Mesothelial cell of epicardium (in vitro differentiated cells): ENCODE results near the gene LRIT1. TPM values are rescaled to one million over a fixed set of nuclear protein-coding genes. Genes with fewer than 3 reads are reported as not detected.
"Not testable (repeated sequence)": the region's sequence is repeated elsewhere in the genome, so short reads cannot be mapped to it uniquely, and the experiment has no call there.

Source experiments
- DNase-seq, 2 experiments: peaks; one replicate each; pipeline ENCODE4 v3.0.0; 2021; ENCODE audit warnings: low spot score in 2 of 2; ENCODE audit not compliant: unreplicated experiment in 2 of 2
- H3K27ac Mint-ChIP-seq: 2 replicates; pipeline ENCODE4 v1.8.0; 2021; ENCODE audit warnings: mixed read lengths
- H3K27me3 Mint-ChIP-seq: 2 replicates; pipeline ENCODE4 v1.8.0; 2021; ENCODE audit warnings: low read depth, mixed read lengths
- H3K36me3 Mint-ChIP-seq: 2 replicates; pipeline ENCODE4 v1.8.0; 2021; ENCODE audit warnings: mixed read lengths
- H3K4me1 Mint-ChIP-seq: 2 replicates; pipeline ENCODE4 v1.8.0; 2021; ENCODE audit warnings: mixed read lengths
- H3K4me3 Mint-ChIP-seq: 2 replicates; pipeline ENCODE4 v1.8.0; 2021; ENCODE audit warnings: mild to moderate bottlenecking, moderate library complexity, mixed read lengths
- H3K9me3 Mint-ChIP-seq: 2 replicates; pipeline ENCODE4 v1.8.0; 2021; ENCODE audit warnings: mixed read lengths
- CTCF ChIP-seq: fragments of 200-600 bp; sonication (generic); IDR thresholded peaks from one replicate; pipeline ENCODE4 v1.5.0; 2021; ENCODE audit warnings: antibody characterized with exemption; ENCODE audit not compliant: unreplicated experiment
- total RNA-seq: library from RNA; stranded (reverse); gene quantifications from 3 replicates; pipeline ENCODE4 v1.2.1, GENCODE V29; 2021

Gene LRIT1, protein sequence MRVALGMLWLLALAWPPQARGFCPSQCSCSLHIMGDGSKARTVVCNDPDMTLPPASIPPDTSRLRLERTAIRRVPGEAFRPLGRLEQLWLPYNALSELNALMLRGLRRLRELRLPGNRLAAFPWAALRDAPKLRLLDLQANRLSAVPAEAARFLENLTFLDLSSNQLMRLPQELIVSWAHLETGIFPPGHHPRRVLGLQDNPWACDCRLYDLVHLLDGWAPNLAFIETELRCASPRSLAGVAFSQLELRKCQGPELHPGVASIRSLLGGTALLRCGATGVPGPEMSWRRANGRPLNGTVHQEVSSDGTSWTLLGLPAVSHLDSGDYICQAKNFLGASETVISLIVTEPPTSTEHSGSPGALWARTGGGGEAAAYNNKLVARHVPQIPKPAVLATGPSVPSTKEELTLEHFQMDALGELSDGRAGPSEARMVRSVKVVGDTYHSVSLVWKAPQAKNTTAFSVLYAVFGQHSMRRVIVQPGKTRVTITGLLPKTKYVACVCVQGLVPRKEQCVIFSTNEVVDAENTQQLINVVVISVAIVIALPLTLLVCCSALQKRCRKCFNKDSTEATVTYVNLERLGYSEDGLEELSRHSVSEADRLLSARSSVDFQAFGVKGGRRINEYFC
- total RNA-seq, result not detected in 3 replicates

DNA sequence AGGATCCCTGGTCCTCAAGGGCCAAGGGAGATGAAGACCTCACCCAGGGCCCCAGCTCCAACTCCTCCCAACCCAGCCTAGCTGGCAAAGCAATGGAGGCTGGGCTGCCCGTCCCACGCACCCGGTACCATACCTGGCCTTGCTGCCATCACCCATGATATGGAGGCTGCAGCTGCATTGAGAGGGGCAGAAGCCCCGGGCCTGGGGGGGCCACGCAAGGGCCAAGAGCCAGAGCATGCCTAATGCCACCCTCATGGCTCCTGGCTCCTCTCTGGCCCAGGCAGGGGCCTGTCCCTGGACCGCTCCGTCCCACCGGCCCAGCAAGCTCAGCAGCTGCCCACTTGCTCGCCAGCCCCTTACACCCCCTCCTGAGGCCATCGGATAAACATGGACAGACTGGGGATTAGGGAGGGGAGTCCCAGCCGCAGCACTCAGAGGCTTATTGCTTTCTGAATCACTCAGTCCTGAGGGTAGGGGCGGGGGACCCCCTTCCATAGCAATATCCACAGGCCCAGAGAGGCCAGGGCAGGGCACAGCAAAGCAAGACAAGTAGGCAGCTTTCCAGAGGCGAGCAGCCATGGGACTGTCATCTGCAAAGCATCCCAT is at the start of gene LRIT1:
LRIT1 (minus strand) TSS at position 362 of the 606 bp plus-strand sequence; CDS start at position 255, 107 bp downstream.
- Mint-ChIP-seq H3K27me3 (peaks cover 50% of the 10 kb centered on the region), H3K27ac (no peak within 1 kb of the TSS), H3K4me3 (no peak within 1 kb of the TSS), H3K9me3 (no peaks in the 10 kb centered on the region), H3K4me1 (no peaks in the 10 kb centered on the region), H3K36me3 (no peaks in the 10 kb centered on the region)
- no peak for DNase-seq
- no peak for TF ChIP-seq CTCF

GRCh38 chr10:84290235-84290634 is 48.9 kb upstream of the LRIT1 start:
- no peak for TF ChIP-seq CTCF
- H3K9me3 Mint-ChIP-seq, result peaks cover 3% of the 10 kb centered on the region
- no peak for DNase-seq
- H3K36me3 Mint-ChIP-seq, result no peaks in the 10 kb centered on the region
- no peaks in the 10 kb centered on the region for H3K27me3 Mint-ChIP-seq
- H3K4me1 Mint-ChIP-seq, result no peaks in the 10 kb centered on the region
- H3K27ac Mint-ChIP-seq, result no peak overlapping the region
- H3K4me3 Mint-ChIP-seq, result no peak overlapping the region

GRCh38 chr10:84289521-84290200 is 48.3 kb upstream of the LRIT1 start:
- no peak for TF ChIP-seq CTCF
- Mint-ChIP-seq H3K27me3 (no peaks in the 10 kb centered on the region), H3K36me3 (no peaks in the 10 kb centered on the region), H3K27ac (no peak overlapping the region), H3K4me3 (no peak overlapping the region), H3K4me1 (no peaks in the 10 kb centered on the region), H3K9me3 (peaks cover 3% of the 10 kb centered on the region)
- DNase-seq, result no peak

DNA sequence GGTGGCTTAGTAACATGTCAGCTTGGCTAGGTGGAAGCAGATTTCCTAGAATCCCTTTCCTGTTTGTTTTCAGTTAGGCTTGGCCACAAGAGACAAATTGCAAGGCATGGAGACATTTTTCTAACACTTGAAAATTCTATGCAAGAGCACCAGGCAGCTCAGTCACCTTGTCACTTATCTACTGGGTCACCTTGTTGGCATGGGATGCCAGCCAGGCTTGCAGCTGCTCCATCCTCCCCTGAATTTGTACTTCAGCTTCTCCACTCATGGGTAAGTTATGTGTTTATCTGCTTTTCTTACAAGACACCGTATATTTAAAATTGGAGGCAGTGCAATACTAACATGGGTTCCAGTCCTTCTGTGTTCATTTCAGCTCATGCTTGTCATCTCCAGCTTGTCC is 46.8 kb upstream of the LRIT1 start:
- no peaks in the 10 kb centered on the region for H3K27me3 Mint-ChIP-seq
- H3K4me3 Mint-ChIP-seq, result no peak overlapping the region
- H3K4me1 Mint-ChIP-seq, result no peaks in the 10 kb centered on the region
- DNase-seq, result no peak
- no peak for TF ChIP-seq CTCF
- no peaks in the 10 kb centered on the region for H3K36me3 Mint-ChIP-seq
- H3K9me3 Mint-ChIP-seq, result peaks cover 3% of the 10 kb centered on the region
- H3K27ac Mint-ChIP-seq, result no peak overlapping the region

DNA sequence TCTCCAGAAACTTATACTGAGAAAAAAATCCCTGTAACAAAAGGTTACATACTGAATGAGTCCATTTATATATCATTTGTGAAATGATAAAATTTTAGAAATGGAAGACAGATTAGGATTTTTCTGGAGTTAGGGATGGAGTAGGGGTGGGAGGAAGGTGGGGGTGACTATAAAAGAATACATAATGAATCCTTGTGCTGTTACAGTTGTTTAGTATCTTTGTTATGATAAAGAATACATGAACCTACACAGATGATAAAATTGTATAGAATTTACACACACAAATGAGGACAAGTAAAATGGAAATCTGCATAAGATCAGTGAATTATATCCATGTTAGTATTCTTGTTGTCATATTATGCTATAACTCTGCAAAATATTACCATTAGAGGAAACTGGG is 45.3 kb upstream of the LRIT1 start:
- Mint-ChIP-seq H3K27ac (no peak overlapping the region), H3K36me3 (no peaks in the 10 kb centered on the region), H3K9me3 (peaks cover 3% of the 10 kb centered on the region), H3K27me3 (no peaks in the 10 kb centered on the region), H3K4me1 (no peaks in the 10 kb centered on the region), H3K4me3 (no peak overlapping the region)
- TF ChIP-seq CTCF, result no peak
- DNase-seq, result no peak

- H3K9me3 Mint-ChIP-seq, H3K4me1 Mint-ChIP-seq, H3K36me3 Mint-ChIP-seq, DNase-seq, H3K27ac Mint-ChIP-seq: not testable (repeated sequence)
- Mint-ChIP-seq H3K27me3 (peaks cover 25% of the 10 kb centered on the region), H3K4me3 (peak overlapping the region; percentile 66)
These were observed 38.6 kb upstream of the LRIT1 start for GRCh38 chr10:84279876-84280475.
